CD4-positive, alpha-beta T cell treated with Interferon alpha-2 for 1 hour (primary cell): ENCODE measurements around the gene BCS1L.
A peak's percentile ranks its signal among the peaks of the same experiment; 100 is the strongest.

ENCODE experiments used
- DNase-seq, 2 donors: peaks; one replicate each; pipeline ENCODE4 v3.0.0-alpha.2; 2020 to 2022

Gene BCS1L

GRCh38 chr2:218662377-218662776 lies 2.9 kb downstream of the BCS1L start:
- no peak for DNase-seq

GRCh38 chr2:218662827-218663226 lies 3.3 kb downstream of the BCS1L start:
- no peak for DNase-seq

GRCh38 chr2:218663901-218664300 lies 4.4 kb downstream of the BCS1L start:
- DNase-seq: no peak

- no peak for DNase-seq
These were observed 5.2 kb downstream of the BCS1L start for GRCh38 chr2:218664653-218665052.

GRCh38 chr2:218671097-218671653 lies 11.7 kb downstream of the BCS1L start:
- no peak for DNase-seq

GRCh38 chr2:218671654-218672566 lies 12.4 kb downstream of the BCS1L start, which contains the start of the genes RNF25 and STK36:
Gene RNF25 (minus strand): TSS chr2:218672002. CDS start chr2:218671970, 32 bp downstream.
Gene STK36 (plus strand): TSS chr2:218672086. CDS start chr2:218672830, 744 bp downstream.
- peak; percentile 78 to 85 for DNase-seq

- DNase-seq: peak in 1 of 2 donors; percentile 50
These were observed 19.6 kb downstream of the BCS1L start for GRCh38 chr2:218679119-218679518.

- no peak for DNase-seq
These were observed 20.6 kb downstream of the BCS1L start for GRCh38 chr2:218680061-218680460.

- peak; percentile 35 to 58 for DNase-seq
These were observed 28.0 kb downstream of the BCS1L start for GRCh38 chr2:218687400-218688060.

GRCh38 chr2:218691234-218691633 lies 31.8 kb downstream of the BCS1L start:
- no peak for DNase-seq

- DNase-seq: no peak
These were observed 35.1 kb downstream of the BCS1L start for GRCh38 chr2:218694405-218695145.

GRCh38 chr2:218698885-218699284 lies 39.4 kb downstream of the BCS1L start:
- no peak for DNase-seq

GRCh38 chr2:218701806-218702205 lies 42.3 kb downstream of the BCS1L start:
- no peak for DNase-seq

GRCh38 chr2:218703341-218703740 lies 43.9 kb downstream of the BCS1L start:
- DNase-seq: no peak

- no peak for DNase-seq
These were observed 48.6 kb downstream of the BCS1L start for GRCh38 chr2:218708086-218708485.

GRCh38 chr2:218709908-218710307 lies 50.4 kb downstream of the BCS1L start:
- DNase-seq: no peak

GRCh38 chr2:218710334-218710686 lies 50.8 kb downstream of the BCS1L start:
- no peak for DNase-seq

- DNase-seq: peak; percentile 99
These were observed 51.4 kb downstream of the BCS1L start, which contains the start of gene TTLL4 for GRCh38 chr2:218710687-218711549. Gene TTLL4 (plus strand): TSS chr2:218710835. CDS start chr2:218737677, 26,842 bp downstream.

GRCh38 chr2:218711550-218711929 lies 52.1 kb downstream of the BCS1L start:
- no peak for DNase-seq
